GM12801 (cell line): ENCODE data around the gene GNAT2.

Source experiments
- CTCF ChIP-seq: IDR thresholded peaks from one replicate; pipeline ENCODE4 v1.5.1; 2011; ENCODE audit warnings: control low read depth; ENCODE audit not compliant: insufficient read length; ENCODE audit errors: extremely low read depth

Gene GNAT2

DNA sequence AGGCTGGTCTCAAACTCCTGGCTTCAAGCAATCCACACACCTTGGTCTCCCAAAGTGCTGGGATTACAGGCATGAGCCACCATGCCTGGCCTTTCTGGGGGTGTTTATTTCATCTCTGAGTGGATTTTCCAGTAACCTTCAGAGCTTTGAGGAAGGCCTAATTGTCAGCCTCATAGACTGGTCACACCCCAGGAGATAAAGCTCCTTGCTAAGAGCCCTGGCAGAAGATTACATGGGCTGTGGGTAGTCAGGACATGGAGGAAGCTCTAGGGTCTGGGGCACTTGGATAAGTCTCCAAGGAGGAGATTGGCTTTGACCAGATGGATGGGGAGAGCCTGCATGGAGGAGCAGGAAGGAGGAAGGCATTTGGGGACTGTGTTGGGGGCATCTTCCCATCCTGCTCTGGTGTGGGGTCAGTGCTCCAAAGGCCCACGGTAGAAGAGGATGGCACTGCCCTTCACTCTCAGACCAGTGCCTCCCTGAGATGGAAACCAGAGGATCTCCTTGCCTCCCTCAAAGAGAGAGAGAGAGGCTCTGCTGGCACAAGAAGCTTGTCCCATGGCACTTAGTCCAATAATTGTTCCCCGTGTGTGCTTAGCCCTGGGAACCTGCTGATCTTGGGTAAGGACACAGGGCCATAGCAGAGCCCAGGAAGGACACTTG, 21.8 kb upstream of the GNAT2 start:
- no peak for TF ChIP-seq CTCF

GRCh38 chr1:109640285-109640865, 21.0 kb upstream of the GNAT2 start:
- no peak for TF ChIP-seq CTCF

DNA sequence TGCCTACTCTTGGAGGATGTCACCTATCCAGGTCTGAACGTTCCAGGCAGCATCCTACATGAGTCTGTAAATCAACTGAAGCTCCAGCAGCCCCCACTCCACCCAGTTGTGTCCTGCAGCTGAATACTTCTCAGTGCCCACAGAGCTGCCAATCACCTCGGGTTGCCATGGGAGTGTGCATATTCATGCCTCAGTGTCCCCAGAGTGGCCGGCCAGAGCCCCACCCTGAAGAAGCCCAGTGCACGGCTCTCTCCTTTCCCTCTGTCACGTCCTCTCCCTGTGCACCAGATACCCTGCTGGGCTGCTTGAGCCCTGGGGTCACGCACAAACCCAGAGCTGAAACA, 20.4 kb upstream of the GNAT2 start:
- TF ChIP-seq CTCF: no peak

GRCh38 chr1:109639063-109639840, 19.8 kb upstream of the GNAT2 start:
- no peak for TF ChIP-seq CTCF

GRCh38 chr1:109637446-109637845, 18.0 kb upstream of the GNAT2 start:
- TF ChIP-seq CTCF: no peak

DNA sequence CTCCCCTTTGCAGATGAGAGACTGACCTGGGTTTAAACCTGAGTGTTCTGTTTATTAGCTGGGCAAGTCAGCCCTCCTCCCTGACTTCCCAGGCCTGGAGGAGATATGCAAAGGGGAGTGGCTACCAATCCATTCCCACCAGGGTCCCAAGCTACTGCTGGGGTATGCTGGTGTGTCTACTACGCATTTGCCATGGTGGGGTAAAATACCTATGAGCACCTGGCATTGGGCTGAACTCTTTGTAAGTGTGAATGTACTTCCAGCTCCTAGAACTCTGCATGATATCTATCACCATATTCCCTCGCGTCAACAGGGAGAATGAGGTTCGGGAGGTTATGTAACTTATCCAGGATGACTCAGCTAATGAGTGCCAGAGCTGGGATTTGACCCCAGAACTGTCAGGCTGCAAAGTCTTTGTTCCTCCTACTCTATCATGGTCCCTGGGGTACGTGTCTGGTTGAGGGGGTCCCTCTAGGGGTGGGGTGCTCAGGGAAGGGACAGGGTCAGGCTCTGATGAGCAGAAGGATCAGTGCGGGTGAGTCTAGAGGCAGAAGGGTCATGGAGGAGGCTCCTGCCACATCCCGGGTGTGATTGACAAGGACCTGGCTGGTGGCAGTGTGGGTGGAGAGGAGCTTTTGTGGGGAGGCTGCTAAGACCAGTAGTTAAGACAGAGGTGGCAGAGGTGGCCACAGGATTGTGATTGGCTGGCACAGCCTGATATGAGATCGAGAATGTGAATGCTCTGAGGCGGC, 17.0 kb upstream of the GNAT2 start:
- TF ChIP-seq CTCF: no peak

DNA sequence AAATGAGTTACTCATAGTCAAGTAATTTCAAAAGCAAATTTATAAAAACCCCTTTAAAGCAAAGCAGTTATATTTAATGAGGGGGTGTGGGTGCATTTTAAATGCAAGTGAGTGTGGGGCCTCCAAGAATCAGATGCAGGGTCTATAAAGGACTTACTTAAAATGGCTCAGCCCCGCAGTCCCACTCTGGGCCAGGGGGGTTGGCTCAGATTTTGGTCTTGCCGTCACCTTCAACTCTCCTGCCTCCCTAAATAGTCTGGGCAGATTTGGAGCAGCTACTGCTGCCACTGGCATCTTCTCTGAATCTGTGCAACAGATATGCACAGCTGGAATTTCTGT, 16.4 kb upstream of the GNAT2 start:
- TF ChIP-seq CTCF: no peak
